Measurements from ENCODE around the gene LRRK1.

LRRK1 gene

GRCh38 chr15:101023501-101024072 lies 104.4 kb downstream of the LRRK1 start:
- no peak for DNase-seq

GRCh38 chr15:101024073-101024695 lies 105.0 kb downstream of the LRRK1 start:
- DNase-seq = peak in 3 of 56 donors; percentile 11 to 45 (median 13)

GRCh38 chr15:101024706-101025500 lies 105.7 kb downstream of the LRRK1 start:
- DNase-seq = no peak

GRCh38 chr15:101025501-101025885 lies 106.3 kb downstream of the LRRK1 start:
- no peak for DNase-seq

GRCh38 chr15:101025896-101026631 lies 106.9 kb downstream of the LRRK1 start:
- no peak for DNase-seq

GRCh38 chr15:101026656-101027272 lies 107.6 kb downstream of the LRRK1 start:
- no peak for DNase-seq

GRCh38 chr15:101027273-101027901 lies 108.2 kb downstream of the LRRK1 start:
- no peak for DNase-seq

- no peak for DNase-seq
Observed at GRCh38 chr15:101027920-101028319, 108.8 kb downstream of the LRRK1 start.

GRCh38 chr15:101028321-101028720 lies 109.2 kb downstream of the LRRK1 start:
- DNase-seq = no peak

- DNase-seq = no peak
Observed at GRCh38 chr15:101028772-101029438, 109.7 kb downstream of the LRRK1 start.

- DNase-seq = no peak
Observed at GRCh38 chr15:101029971-101030661, 111.0 kb downstream of the LRRK1 start.

- no peak for DNase-seq
Observed at GRCh38 chr15:101031213-101031612, 112.1 kb downstream of the LRRK1 start.

- DNase-seq = no peak
Observed at GRCh38 chr15:101033801-101034200, 114.6 kb downstream of the LRRK1 start.

- no peak for DNase-seq
Observed at GRCh38 chr15:101035611-101036010, 116.5 kb downstream of the LRRK1 start.

- DNase-seq = no peak
Observed at GRCh38 chr15:101036189-101036588, 117.0 kb downstream of the LRRK1 start.

GRCh38 chr15:101037090-101037830 lies 118.1 kb downstream of the LRRK1 start:
- DNase-seq = no peak

GRCh38 chr15:101038327-101039003 lies 119.3 kb downstream of the LRRK1 start:
- no peak for DNase-seq

GRCh38 chr15:101039461-101039860 lies 120.3 kb downstream of the LRRK1 start:
- DNase-seq = no peak

Data from nucleus accumbens (tissue), 56 donors.